WERI-Rb-1 (cell line): ENCODE measurements around the gene MAP3K21.

Source experiments
- DNase-seq: peaks from one replicate; pipeline ENCODE4 v3.0.0-alpha.2; 2020
- H3K27ac ChIP-seq: fragments of 250-450 bp; sonication (Bioruptor Pico); 2 replicates; pipeline ENCODE4 v1.5.1; 2020; ENCODE audit warnings: mild to moderate bottlenecking, moderate library complexity
- H3K27me3 ChIP-seq: fragments of 250-450 bp; sonication (Bioruptor Pico); 2 replicates; pipeline ENCODE4 v1.5.1; 2021; ENCODE audit warnings: mild to moderate bottlenecking, low read depth, moderate library complexity; ENCODE audit not compliant: insufficient read depth, severe bottlenecking
- H3K36me3 ChIP-seq: fragments of 250-450 bp; sonication (Bioruptor Pico); 2 replicates; pipeline ENCODE4 v1.5.1; 2020; ENCODE audit warnings: mild to moderate bottlenecking, moderate library complexity
- H3K4me3 ChIP-seq: 2 replicates; pipeline ENCODE4 v1.5.1; 2011; ENCODE audit warnings: low read depth, mild to moderate bottlenecking, control low read depth, low read length
- H3K9me3 ChIP-seq: fragments of 250-450 bp; sonication (Bioruptor Pico); 2 replicates; pipeline ENCODE4 v1.5.1; 2021; ENCODE audit warnings: mild to moderate bottlenecking, moderate library complexity; ENCODE audit not compliant: severe bottlenecking
- TF ChIP-seq, protein P1 (sequence below): IDR thresholded peaks from 2 replicates; pipeline ENCODE4 v1.5.1; 2011; ENCODE audit warnings: low read depth, mild to moderate bottlenecking, control low read depth, inconsistent platforms, low read length

Gene MAP3K21

DNA sequence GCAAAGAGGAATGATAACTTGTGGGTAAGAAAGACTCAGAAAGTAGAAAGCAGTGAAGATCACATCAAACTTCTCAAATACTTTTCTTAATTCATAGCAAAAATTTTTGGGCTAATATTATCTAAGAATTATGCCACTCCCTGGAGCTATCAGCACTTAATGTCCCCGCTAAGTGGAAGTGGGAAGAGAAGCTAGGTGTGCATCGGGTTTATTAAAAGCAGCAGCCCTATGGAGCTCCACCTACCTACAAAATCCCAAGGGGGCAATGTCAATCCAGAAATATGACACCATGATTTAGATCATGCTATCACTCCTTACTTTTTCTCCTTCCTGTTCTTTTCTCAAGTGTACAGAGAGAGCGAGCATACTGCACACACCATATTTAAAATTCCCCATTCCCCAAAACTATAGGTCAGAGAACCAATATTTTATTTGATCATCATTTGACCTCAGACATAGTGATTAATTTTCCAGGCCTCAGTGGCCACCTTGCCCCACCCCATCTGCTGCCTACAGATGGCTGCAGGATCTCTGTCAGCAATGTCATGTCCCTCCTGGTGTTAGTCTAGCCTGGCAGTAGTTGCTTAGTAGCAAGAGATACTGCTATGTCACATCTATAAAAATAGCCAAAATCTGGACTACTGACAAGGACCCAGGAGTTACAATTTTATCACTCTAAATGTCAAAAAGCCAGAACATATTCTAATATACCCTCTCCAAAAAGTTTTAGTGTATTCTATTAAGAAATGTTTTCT, 66.6 kb downstream of the MAP3K21 start:
- TF ChIP-seq, protein P1, sequence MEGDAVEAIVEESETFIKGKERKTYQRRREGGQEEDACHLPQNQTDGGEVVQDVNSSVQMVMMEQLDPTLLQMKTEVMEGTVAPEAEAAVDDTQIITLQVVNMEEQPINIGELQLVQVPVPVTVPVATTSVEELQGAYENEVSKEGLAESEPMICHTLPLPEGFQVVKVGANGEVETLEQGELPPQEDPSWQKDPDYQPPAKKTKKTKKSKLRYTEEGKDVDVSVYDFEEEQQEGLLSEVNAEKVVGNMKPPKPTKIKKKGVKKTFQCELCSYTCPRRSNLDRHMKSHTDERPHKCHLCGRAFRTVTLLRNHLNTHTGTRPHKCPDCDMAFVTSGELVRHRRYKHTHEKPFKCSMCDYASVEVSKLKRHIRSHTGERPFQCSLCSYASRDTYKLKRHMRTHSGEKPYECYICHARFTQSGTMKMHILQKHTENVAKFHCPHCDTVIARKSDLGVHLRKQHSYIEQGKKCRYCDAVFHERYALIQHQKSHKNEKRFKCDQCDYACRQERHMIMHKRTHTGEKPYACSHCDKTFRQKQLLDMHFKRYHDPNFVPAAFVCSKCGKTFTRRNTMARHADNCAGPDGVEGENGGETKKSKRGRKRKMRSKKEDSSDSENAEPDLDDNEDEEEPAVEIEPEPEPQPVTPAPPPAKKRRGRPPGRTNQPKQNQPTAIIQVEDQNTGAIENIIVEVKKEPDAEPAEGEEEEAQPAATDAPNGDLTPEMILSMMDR: no peak
- H3K4me3 ChIP-seq: no peak overlapping the region
- H3K36me3 ChIP-seq: no peaks in the 10 kb centered on the region
- DNase-seq: no peak
- peaks cover 23% of the 10 kb centered on the region for H3K27me3 ChIP-seq
- H3K27ac ChIP-seq: no peak overlapping the region
- H3K9me3 ChIP-seq: peaks cover 4% of the 10 kb centered on the region

GRCh38 chr1:233394860-233395717, 67.6 kb downstream of the MAP3K21 start:
- peak; percentile 46 for DNase-seq
- peaks cover 4% of the 10 kb centered on the region for H3K9me3 ChIP-seq
- peaks cover 31% of the 10 kb centered on the region for H3K27me3 ChIP-seq
- H3K4me3 ChIP-seq: no peak overlapping the region
- TF ChIP-seq, protein P1: peak; percentile 73
- no peak overlapping the region for H3K27ac ChIP-seq
- H3K36me3 ChIP-seq: no peaks in the 10 kb centered on the region

DNA sequence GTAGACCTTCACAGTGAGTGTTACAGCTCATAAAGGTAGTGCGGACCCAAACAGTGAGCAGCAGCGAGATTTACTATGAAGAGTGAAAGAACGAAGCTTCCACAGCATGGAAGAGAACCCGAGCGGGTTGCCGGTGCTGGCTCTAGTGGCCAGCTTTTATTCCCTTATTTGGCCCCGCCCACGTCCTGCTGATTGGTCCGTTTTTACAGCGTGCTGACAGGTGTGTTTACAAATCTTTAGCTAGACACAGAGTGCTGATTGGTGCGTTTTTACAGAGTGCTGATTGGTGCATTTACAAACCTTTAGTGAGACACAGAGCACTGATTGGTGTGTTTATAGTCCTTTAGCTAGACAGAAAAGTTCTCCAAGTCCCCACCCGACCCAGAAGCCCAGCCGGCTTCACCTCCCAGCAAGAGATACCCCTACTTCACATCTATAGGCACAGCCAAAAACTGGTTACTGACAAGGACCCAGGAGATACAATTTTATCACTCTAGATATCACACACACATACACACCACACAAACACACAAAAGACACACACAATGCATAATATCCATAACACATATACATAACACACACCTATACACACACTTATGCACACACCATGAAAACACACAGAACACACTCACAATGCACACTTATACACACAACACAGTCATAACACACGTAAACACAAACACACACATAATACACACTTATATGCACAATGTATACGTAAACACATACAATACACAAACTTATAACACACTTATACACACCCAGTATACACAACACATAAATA, 68.5 kb downstream of the MAP3K21 start:
- DNase-seq: no peak
- H3K27me3 ChIP-seq: peaks cover 38% of the 10 kb centered on the region
- H3K27ac ChIP-seq: no peak overlapping the region
- H3K9me3 ChIP-seq: peaks cover 4% of the 10 kb centered on the region
- TF ChIP-seq, protein P1: no peak
- H3K4me3 ChIP-seq: no peak overlapping the region
- H3K36me3 ChIP-seq: no peaks in the 10 kb centered on the region

GRCh38 chr1:233406339-233406960, 78.9 kb downstream of the MAP3K21 start:
- TF ChIP-seq, protein P1: no peak
- no peak for DNase-seq
- H3K27me3 ChIP-seq: peaks cover 55% of the 10 kb centered on the region
- no peaks in the 10 kb centered on the region for H3K36me3 ChIP-seq
- no peak overlapping the region for H3K4me3 ChIP-seq
- H3K27ac ChIP-seq: no peak overlapping the region
- H3K9me3 ChIP-seq: peaks cover 7% of the 10 kb centered on the region

GRCh38 chr1:233406994-233407631, 79.6 kb downstream of the MAP3K21 start:
- H3K9me3 ChIP-seq: peaks cover 7% of the 10 kb centered on the region
- H3K4me3 ChIP-seq: no peak overlapping the region
- DNase-seq: no peak
- TF ChIP-seq, protein P1: no peak
- peaks cover 52% of the 10 kb centered on the region for H3K27me3 ChIP-seq
- no peak overlapping the region for H3K27ac ChIP-seq
- no peaks in the 10 kb centered on the region for H3K36me3 ChIP-seq
